Measurements from ENCODE around the gene FALEC.
A peak's percentile ranks its signal among the peaks of the same experiment; 100 is the strongest.

FALEC gene

GRCh38 chr1:150545486-150546032, 30.0 kb downstream of the FALEC start:
- DNase-seq (ENCODE audit: low read depth, low spot score), result no peak

DNA sequence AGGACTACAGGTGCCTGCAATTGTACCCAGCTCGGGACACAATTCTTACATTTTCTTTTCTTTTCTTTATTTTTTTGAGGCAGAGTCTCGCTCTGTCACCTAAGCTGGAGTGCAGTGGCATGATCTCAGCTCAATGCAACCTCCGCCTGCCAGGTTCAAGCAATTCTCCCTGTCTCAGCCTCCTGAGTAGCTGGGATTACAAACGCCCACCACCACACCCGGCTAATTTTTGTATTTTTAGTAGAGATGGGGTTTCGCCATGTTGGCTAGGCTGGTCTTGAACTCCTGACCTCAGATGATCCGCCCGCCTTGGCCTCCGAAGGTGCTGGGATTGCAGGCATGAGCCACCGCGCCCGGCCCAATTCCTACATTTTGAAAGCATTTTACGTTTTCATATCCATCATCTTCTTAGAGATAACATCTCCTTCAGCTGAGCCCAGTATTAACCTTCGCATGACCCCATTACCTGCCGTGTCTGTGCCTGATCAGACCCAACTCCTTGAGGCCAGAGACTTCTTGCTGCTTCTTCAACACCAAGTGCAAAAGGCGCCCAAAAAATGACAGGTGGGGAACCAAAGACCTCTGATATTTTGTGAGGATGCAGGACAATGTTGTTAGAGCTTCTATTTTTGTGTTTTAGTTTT, 30.9 kb downstream of the FALEC start:
- DNase-seq (ENCODE audit: low read depth, low spot score), result no peak

DNA sequence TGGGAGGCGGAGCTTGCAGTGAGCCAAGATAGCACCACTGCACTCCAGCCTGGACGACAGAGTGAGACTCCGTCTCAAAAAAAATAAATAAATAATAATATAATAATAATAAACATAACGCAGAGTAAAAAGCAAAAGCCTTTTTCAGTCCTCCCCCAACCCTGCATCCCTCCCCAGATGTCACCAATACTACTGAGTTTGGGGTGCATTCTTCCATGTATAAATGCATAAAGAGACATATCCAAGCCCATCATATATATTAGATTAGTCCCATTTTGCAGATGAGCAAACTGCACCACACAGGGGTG, 32.7 kb downstream of the FALEC start:
- no peak for DNase-seq (ENCODE audit: low read depth, low spot score)

DNA sequence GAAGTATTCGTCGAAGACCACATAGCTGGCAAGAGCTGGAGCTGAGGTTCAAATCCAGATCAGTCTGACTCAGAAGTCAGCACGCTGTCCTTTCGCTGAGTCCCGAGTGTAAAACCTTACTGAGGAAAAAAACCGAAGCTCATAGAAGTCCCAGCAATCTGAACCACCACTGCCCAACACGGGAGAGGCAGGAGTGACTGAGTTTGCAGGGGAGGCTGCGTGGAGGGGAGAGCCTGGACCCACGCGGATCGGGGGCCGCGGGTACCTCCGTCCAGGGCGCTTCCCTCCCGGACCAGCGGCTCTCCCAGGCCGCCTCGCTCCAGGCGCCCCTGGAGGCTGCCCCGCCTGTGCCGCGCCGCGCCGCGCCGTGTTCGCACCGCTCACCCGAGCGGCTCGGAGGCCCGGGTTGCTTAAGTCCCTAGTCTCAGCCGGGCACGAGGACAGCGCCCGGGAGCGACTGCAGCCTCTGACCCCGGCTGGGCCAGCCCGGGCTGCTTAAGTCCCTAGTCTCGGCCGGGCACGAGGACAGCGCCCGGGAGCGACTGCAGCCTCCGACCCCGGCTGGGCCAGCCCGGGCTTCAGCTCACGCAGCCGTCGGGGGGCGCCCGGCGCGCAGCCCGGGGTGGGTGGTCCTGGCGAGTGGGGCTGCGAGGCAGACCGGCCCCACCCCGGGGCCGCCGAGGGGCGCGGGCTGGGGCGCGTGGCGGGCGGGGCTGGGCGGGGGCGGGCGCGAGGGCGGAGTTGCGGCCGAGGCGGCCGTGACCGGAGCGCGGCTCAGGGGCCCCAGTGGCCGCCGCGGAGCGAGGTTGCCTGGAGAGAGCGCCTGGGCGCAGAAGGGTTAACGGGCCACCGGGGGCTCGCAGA, 33.3 kb downstream of the FALEC start, which contains the start of gene ADAMTSL4:
ADAMTSL4 (plus strand) TSS at position 777 of the 864 bp plus-strand sequence. CDS start 2,881 bp downstream, outside the sequence.
- peak; percentile 86 for DNase-seq (ENCODE audit: low read depth, low spot score)

DNA sequence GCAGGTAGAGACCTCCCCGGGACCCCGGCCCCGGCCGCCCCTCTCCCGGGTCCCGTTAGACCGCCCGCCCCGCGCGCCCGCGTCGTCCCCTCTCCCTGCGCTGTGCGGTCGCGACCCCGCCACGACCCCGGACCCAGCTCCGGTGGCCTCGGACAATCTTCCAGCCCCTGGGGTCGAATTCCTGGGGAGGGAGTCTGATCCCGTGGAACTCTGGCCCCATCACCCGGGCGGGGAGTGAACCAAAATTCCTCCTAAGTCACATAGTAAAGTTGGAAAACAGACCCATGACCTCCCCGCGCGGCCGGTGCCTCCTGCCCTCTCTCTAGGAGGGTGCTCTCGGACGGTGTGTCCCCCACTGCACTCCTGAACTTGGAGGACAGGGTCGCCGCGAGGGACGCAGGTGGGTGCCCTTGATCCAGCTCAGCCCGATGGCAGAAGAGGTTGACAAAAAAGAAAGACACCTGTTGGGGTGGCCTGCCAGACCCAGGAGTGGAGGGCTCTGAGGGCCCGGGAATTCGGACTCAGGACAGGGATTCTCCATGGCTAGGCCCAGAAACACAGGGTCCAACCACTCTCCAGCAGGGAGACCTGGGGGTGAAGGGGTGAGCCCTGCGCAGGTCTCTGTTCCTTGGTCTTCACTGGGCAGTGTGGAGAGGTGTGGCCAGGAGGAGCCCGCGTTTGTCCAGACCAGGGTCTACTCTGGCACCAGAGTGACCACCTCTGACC, 34.1 kb downstream of the FALEC start:
- peak; percentile 42 for DNase-seq (ENCODE audit: low read depth, low spot score)

DNA sequence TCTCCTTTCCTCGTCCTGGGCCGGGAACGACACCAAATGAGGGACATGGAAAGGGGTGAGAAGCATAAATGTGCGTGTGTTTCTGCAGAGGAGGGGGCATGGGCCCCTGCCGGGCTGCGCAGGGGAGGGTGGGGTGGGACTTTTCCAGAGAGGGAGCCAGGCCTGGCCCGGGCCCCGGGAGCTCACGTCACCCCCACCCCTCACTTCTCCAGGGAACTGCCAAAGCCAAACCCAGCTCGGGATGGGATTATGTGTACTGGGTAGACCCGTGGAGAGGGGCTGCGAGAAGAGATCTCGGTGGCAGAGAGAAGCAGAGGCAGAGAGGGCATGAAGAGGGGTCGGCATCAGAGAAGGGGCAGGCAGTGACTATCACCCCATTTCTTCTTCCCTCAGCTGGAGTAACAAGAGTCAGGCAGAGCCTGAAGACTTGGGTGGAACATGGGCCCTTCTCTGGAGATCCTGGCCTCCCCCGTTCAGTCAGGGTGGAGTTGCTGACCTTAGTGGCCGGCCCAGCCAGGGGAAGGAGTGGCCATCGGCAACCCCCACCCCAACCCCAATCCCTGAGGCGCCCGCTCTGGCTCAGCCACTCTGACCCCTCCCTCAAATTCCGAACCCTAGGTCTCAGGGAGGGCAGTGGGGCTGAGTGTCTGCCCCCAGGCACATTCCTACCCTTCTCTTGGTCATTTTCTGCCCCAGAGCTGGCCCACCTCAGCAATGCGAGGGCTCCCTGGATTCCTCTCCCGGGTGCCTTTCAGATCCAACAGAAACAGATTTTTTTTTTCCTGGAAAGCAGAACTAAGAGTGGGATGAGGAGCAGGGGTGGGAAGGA, 34.9 kb downstream of the FALEC start:
- peak; percentile 16 for DNase-seq (ENCODE audit: low read depth, low spot score)

- peak; percentile 7 for DNase-seq (ENCODE audit: low read depth, low spot score)
Measured at GRCh38 chr1:150551051-150551783, 35.7 kb downstream of the FALEC start.

DNA sequence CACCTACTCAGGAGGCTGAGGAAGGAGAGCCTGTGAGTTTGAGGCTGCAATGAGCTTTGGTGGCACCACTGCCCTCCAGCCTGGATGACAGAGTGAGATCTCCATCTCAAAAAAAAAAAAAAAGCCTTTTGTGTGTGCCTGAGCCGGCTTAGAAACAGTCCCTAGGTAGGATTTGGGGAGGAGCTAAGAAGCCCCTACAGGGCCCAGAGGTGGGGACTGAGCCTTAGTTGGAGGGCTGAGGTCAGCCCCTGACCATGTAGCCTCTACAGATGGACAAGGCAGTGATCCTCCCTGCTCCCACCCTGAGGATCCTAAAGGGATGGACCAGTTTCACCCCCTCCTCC, 36.2 kb downstream of the FALEC start:
- no peak for DNase-seq (ENCODE audit: low read depth, low spot score)

DNA sequence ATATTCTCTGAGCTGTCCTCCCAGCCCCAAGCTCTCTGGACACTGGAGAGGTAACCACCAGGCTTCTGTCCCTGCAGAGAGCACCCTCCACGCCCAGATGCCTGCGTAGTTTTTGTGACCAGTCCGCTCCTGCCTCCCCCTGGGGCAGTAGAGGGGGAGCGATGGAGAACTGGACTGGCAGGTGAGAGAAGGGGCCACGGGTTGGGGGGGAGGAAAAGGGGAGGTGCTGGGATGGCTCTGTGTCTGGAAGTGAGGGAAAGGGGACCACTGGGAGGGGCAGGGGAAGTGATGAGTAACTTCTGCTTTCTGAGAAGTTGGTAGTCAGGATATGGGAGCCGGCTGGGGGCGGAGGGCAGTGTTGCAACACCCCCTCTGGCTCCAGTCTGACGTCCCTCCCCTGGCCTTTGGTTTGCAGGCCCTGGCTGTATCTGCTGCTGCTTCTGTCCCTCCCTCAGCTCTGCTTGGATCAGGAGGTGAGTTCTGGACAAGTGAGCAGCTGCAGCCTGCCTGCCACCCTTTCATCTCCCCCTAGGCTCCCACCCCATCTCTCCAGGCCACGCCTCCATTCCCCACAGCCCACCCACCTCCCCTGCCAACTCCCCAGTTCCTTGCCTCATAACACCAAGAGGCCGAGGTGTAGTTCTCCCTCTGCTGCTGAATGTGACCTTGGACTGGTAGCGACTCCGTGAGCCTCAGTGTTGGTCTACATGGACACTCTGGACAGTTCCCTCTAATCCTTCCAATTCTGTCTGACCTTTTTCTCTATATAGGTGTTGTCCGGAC, 36.8 kb downstream of the FALEC start:
- DNase-seq (ENCODE audit: low read depth, low spot score), result peak; percentile 70

DNA sequence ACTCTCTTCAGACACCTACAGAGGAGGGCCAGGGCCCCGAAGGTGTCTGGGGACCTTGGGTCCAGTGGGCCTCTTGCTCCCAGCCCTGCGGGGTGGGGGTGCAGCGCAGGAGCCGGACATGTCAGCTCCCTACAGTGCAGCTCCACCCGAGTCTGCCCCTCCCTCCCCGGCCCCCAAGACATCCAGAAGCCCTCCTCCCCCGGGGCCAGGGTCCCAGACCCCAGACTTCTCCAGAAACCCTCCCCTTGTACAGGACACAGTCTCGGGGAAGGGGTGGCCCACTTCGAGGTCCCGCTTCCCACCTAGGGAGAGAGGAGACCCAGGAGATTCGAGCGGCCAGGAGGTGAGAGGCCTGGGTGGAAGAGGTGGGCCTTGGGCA, 37.3 kb downstream of the FALEC start:
- DNase-seq (ENCODE audit: low read depth, low spot score), result no peak

- peak; percentile 2 for DNase-seq (ENCODE audit: low read depth, low spot score)
Measured at GRCh38 chr1:150553392-150554085, 38.0 kb downstream of the FALEC start.

DNA sequence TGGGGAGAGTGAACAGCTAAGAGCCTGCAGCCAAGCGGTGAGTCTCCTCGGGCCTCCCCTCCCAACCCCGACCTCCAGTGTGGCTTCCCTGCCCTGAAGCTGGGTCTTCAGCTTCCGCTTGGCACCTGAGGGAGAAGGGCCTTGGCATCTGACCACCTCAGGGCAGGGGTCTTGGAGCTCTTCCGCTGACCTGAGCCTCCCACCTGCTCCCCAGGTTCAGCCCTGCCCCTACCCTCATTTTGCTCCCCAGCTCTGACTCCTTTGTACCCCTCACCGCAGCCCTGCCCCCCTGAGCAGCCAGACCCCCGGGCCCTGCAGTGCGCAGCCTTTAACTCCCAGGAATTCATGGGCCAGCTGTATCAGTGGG, 38.5 kb downstream of the FALEC start:
- peak; percentile 4 for DNase-seq (ENCODE audit: low read depth, low spot score)

GRCh38 chr1:150555198-150555970, 39.8 kb downstream of the FALEC start:
- peak; percentile 3 for DNase-seq (ENCODE audit: low read depth, low spot score)

GRCh38 chr1:150555971-150556865, 40.7 kb downstream of the FALEC start:
- DNase-seq (ENCODE audit: low read depth, low spot score), result peak; percentile 2

GRCh38 chr1:150557065-150557600, 41.6 kb downstream of the FALEC start:
- peak; percentile 1 for DNase-seq (ENCODE audit: low read depth, low spot score)

DNA sequence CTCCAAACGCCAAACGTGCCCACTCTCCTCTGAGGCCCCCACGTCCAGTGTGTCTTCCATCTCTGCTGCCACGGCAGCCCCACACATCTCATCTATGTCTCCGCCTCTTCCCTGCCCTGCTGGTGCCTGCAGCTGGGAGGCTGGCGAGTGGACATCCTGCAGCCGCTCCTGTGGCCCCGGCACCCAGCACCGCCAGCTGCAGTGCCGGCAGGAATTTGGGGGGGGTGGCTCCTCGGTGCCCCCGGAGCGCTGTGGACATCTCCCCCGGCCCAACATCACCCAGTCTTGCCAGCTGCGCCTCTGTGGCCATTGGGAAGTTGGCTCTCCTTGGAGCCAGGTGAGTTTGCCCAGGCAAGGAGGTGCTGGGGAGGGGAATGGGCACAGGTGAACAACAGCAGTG, 42.3 kb downstream of the FALEC start:
- DNase-seq (ENCODE audit: low read depth, low spot score), result peak; percentile 7

GRCh38 chr1:150558303-150558704, 42.8 kb downstream of the FALEC start:
- peak; percentile 10 for DNase-seq (ENCODE audit: low read depth, low spot score)

Measured in astrocyte of the hippocampus (primary cell).